Measurements from ENCODE around the gene S100A6.

S100A6 gene

GRCh38 chr1:153533689-153534201 is 2.0 kb downstream of the S100A6 start:
- peak; percentile 85 for DNase-seq (ENCODE audit: low read depth)
- peak overlapping the region; percentile 45 for H3K4me3 ChIP-seq (ENCODE audit: low read depth, low read length)
- no peak for TF ChIP-seq CTCF (conservative IDR thresholded peaks at IDR 0.05; ENCODE audit: low read depth, low read length)

- TF ChIP-seq CTCF (conservative IDR thresholded peaks at IDR 0.05; ENCODE audit: low read depth, low read length): peak; percentile 91
- DNase-seq (ENCODE audit: low read depth): peak; percentile 87
- peak overlapping the region; percentile 45 for H3K4me3 ChIP-seq (ENCODE audit: low read depth, low read length)
Observed at GRCh38 chr1:153532769-153533599, 2.8 kb downstream of the S100A6 start.

DNA sequence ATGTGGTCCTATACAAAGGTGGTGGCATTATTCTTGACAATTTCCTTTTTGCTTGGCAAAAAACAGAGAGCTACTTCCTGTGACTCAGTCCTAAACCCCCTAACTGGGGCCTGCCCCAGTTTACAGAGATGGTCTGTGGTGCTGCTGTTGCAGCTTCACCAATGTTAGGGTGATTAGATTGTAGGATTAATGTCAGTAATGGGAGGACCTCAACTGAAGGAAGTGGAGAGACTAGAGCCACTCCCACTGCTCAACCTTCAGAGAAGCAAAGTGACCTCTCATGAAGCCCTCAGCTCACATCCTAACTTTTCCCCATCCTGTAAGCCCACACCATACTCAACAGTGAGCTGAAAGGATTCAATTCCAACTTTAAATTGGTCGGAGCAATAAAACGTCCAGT is 3.6 kb downstream of the S100A6 start:
- TF ChIP-seq CTCF (conservative IDR thresholded peaks at IDR 0.05; ENCODE audit: low read depth, low read length): no peak
- H3K4me3 ChIP-seq (ENCODE audit: low read depth, low read length): no peak overlapping the region
- no peak for DNase-seq (ENCODE audit: low read depth)

GRCh38 chr1:153531638-153532037 is 4.2 kb downstream of the S100A6 start:
- no peak for TF ChIP-seq CTCF (conservative IDR thresholded peaks at IDR 0.05; ENCODE audit: low read depth, low read length)
- H3K4me3 ChIP-seq (ENCODE audit: low read depth, low read length): no peak overlapping the region

GRCh38 chr1:153527683-153528040 is 8.1 kb downstream of the S100A6 start:
- TF ChIP-seq CTCF (conservative IDR thresholded peaks at IDR 0.05; ENCODE audit: low read depth, low read length): no peak
- DNase-seq (ENCODE audit: low read depth): no peak
- no peak overlapping the region for H3K4me3 ChIP-seq (ENCODE audit: low read depth, low read length)

More at GRCh38 chr1:153531638-153532037, 4.2 kb downstream of the S100A6 start:
- no peak for DNase-seq (ENCODE audit: low read depth)

DNA sequence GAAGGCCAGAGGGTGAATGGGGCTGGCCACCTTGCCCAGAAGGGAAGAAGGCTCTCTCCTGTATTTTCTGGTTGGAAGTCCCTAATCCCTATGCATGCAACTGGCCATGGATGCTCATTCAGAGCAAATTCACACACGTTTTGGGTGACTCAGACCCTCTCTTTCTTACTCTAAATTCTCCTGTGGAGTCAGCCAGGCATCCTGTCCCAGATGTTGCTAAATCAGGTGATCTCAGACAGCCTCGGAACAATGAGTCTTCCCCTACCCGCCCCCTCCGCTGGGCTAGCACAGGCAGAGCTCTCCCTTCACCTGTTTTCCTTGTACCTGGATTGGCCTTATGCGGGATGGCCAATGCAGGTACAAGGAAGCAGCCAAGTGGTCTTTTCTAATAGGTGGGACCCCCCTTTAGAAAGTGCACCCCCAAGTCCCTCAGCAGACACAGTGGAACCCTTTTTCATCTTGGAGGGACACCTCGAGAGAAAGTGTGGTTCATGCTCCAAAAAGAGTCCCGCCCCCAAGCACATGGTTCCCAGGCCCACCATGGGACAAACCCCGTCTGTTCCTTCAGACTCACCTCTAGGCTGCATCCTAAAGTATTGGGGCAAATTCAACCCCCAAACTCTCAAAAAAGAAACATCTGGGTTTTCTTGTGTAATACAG is 8.6 kb downstream of the S100A6 start:
- DNase-seq (ENCODE audit: low read depth): no peak
- no peak overlapping the region for H3K4me3 ChIP-seq (ENCODE audit: low read depth, low read length)
- no peak for TF ChIP-seq CTCF (conservative IDR thresholded peaks at IDR 0.05; ENCODE audit: low read depth, low read length)
